CD4-positive, alpha-beta memory T cell (primary cell): ENCODE results near the gene SCFD2. TPM values are rescaled to one million over a fixed set of nuclear protein-coding genes. Genes with fewer than 3 reads are reported as not detected.

Experiments used
- CTCF ChIA-PET: fragments of 350-600 bp; sonication (Branson Sonifier 250); formaldehyde crosslinking; loops from one replicate; lab custom pipeline; 2021; ENCODE audit warnings: inconsistent platforms; ENCODE audit not compliant: partially characterized antibody; lab: Charles Lee
- POLR2A ChIA-PET: fragments of 350-600 bp; sonication (Branson Sonifier 250); formaldehyde crosslinking; loops from one replicate; lab custom pipeline; 2021; ENCODE audit not compliant: partially characterized antibody; lab: Charles Lee
- DNase-seq, 5 donors: peaks; one replicate each; pipeline versions ENCODE4 v3.0.0 to v3.0.0-alpha.2; 2020 to 2022; ENCODE audit warnings: mixed read lengths in 1 of 5
- H3K27ac ChIP-seq: one replicate; pipeline ENCODE4 v1.7.0; 2013; ENCODE audit warnings: low read depth, low read length
- H3K27me3 ChIP-seq: 2 replicates; pipeline ENCODE4 v1.7.0; 2013; ENCODE audit warnings: mild to moderate bottlenecking, low read length, moderate library complexity; ENCODE audit not compliant: insufficient read depth
- H3K36me3 ChIP-seq: 2 replicates; pipeline ENCODE4 v1.7.0; 2013; ENCODE audit warnings: mild to moderate bottlenecking, low read length, moderate library complexity; ENCODE audit not compliant: insufficient read depth
- H3K4me1 ChIP-seq: 2 replicates; pipeline ENCODE4 v1.7.0; 2013; ENCODE audit warnings: mild to moderate bottlenecking, low read length, moderate library complexity; ENCODE audit not compliant: insufficient read depth
- H3K4me3 ChIP-seq, 2 donors: one replicate each; pipeline ENCODE4 v1.7.0; 2013; ENCODE audit warnings: low read length in 2 of 2, mild to moderate bottlenecking in 1 of 2
- H3K9me3 ChIP-seq, 2 donors: one replicate each; pipeline ENCODE4 v1.7.0; 2013; ENCODE audit warnings: low read length in 2 of 2, control low read depth in 1 of 2; ENCODE audit not compliant: control insufficient read depth in 1 of 2
- H3K27ac Mint-ChIP-seq, 7 donors: one replicate each; pipeline ENCODE4 v1.8.0; 2020 to 2021; ENCODE audit warnings: mixed read lengths in 7 of 7, mild to moderate bottlenecking in 6 of 7, inconsistent platforms in 3 of 7, moderate library complexity in 3 of 7
- H3K27me3 Mint-ChIP-seq, 2 donors: one replicate each; pipeline ENCODE4 v1.8.0; 2020 to 2021; ENCODE audit warnings: mixed read lengths in 2 of 2
- H3K36me3 Mint-ChIP-seq, 2 donors: one replicate each; pipeline ENCODE4 v1.8.0; 2020 to 2021; ENCODE audit warnings: mixed read lengths in 2 of 2, inconsistent platforms in 1 of 2, mild to moderate bottlenecking in 1 of 2
- H3K4me1 Mint-ChIP-seq, 4 donors: one replicate each; pipeline ENCODE4 v1.8.0; 2020 to 2021; ENCODE audit warnings: mixed read lengths in 4 of 4, mild to moderate bottlenecking in 1 of 4
- H3K4me3 Mint-ChIP-seq, 8 donors: one replicate each; pipeline ENCODE4 v1.8.0; 2020 to 2021; ENCODE audit warnings: mixed read lengths in 8 of 8, mild to moderate bottlenecking in 7 of 8, moderate library complexity in 6 of 8, inconsistent platforms in 3 of 8
- H3K9me3 Mint-ChIP-seq, 8 donors: one replicate each; pipeline ENCODE4 v1.8.0; 2020 to 2021; ENCODE audit warnings: mixed read lengths in 8 of 8, mild to moderate bottlenecking in 5 of 8, inconsistent platforms in 3 of 8, moderate library complexity in 1 of 8
- intact Hi-C: fragments of 100-400 bp; cut with micrococcal nuclease; formaldehyde crosslinking; loops from one replicate; pipeline ENCODE4 v1.15.1; 2023
- polyA plus RNA-seq, 2 donors: library from polyadenylated mRNA; unstranded; fragments of 300-500 nt; fragmentation: Illumina TruSeq; gene quantifications; one replicate each; pipeline ENCODE4 v1.2.3, GENCODE V29; 2021
- total RNA-seq, 2 experiments: library from RNA; stranded (reverse); gene quantifications; one replicate each; pipeline ENCODE4 v1.2.3, GENCODE V29; 2021

Gene SCFD2
- total and polyA plus RNA-seq, 4 experiments from 2014 or later = 12.4 to 21.2 (median 13.5) TPM

- Histone ChIP-seq H3K9me3 (no peaks in the 10 kb centered on the region), H3K36me3 (no peaks in the 10 kb centered on the region), H3K4me3 (no peak overlapping the region), H3K27me3 (no peaks in the 10 kb centered on the region), H3K27ac (no peak overlapping the region), H3K4me1 (peaks cover 7% of the 10 kb centered on the region)
- H3K36me3 Mint-ChIP-seq = peaks cover 4 to 12% of the 10 kb centered on the region in 2 donors
- peaks cover 0 to 3% of the 10 kb centered on the region in 2 donors for H3K27me3 Mint-ChIP-seq
- no peak overlapping the region for H3K4me3 Mint-ChIP-seq
- ChIA-PET CTCF (interaction anchor here (1.2 kb wide), 1 partner anchor 45 kb away, joined by 5 read pairs; no protein-coding TSS in a partner anchor), POLR2A (no interaction called here)
- DNase-seq = no peak
- no peak overlapping the region for H3K27ac Mint-ChIP-seq
- H3K9me3 Mint-ChIP-seq = no peaks in the 10 kb centered on the region
- H3K4me1 Mint-ChIP-seq = no peaks in the 10 kb centered on the region
- intact Hi-C loops = no loop called here
Observed at GRCh38 chr4:52866734-52867133, 499.1 kb downstream of the SCFD2 start.

- Histone ChIP-seq H3K9me3 (no peaks in the 10 kb centered on the region), H3K4me3 (no peak overlapping the region), H3K27me3 (peaks cover 7% of the 10 kb centered on the region), H3K27ac (no peak overlapping the region), H3K36me3 (no peaks in the 10 kb centered on the region), H3K4me1 (peaks cover 13% of the 10 kb centered on the region)
- Mint-ChIP-seq H3K9me3 (peaks cover 0 to 2% (median 0%) of the 10 kb centered on the region in 8 donors), H3K27ac (no peak overlapping the region), H3K27me3 (peaks cover 12 to 16% of the 10 kb centered on the region in 2 donors), H3K36me3 (no peaks in the 10 kb centered on the region), H3K4me1 (peaks cover 3 to 11% (median 6%) of the 10 kb centered on the region in 4 donors), H3K4me3 (no peak overlapping the region)
- POLR2A ChIA-PET = no interaction called here
- intact Hi-C loops = no loop called here
- CTCF ChIA-PET = interaction anchor here (1.1 kb wide), 1 partner anchor 10 kb away, joined by 3 read pairs; no protein-coding TSS in a partner anchor
- DNase-seq = no peak
Observed at GRCh38 chr4:52865300-52865699, 500.6 kb downstream of the SCFD2 start.

DNA sequence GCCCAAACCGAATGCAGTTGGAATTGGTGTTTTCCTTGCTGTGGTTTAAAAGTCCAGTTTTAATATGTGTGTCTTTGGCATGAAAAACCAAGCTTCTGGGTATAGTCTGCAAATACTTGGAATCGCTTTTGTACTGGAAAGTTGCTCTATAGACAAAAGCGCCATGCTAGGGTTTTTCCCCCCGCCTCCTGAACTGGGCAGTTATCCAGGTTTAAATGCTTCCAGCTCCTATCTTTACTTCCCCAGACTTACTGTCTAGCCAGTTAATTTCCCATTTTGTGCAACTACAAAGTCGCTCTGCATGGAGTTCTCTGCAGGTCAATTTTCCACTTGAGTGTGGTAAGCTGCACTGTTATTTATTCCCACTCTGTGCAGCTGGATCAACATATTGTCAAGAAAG, 501.1 kb downstream of the SCFD2 start:
- peaks cover 3 to 11% (median 6%) of the 10 kb centered on the region in 4 donors for H3K4me1 Mint-ChIP-seq
- DNase-seq = no peak
- Histone ChIP-seq H3K4me3 (no peak overlapping the region), H3K36me3 (no peaks in the 10 kb centered on the region), H3K4me1 (peaks cover 13% of the 10 kb centered on the region), H3K27ac (no peak overlapping the region), H3K9me3 (no peaks in the 10 kb centered on the region), H3K27me3 (peaks cover 7% of the 10 kb centered on the region)
- no peak overlapping the region for H3K27ac Mint-ChIP-seq
- no peaks in the 10 kb centered on the region for H3K36me3 Mint-ChIP-seq
- peaks cover 14 to 21% of the 10 kb centered on the region in 2 donors for H3K27me3 Mint-ChIP-seq
- POLR2A ChIA-PET = no interaction called here
- H3K4me3 Mint-ChIP-seq = no peak overlapping the region
- intact Hi-C loops = loop anchor here (5.0 kb wide), 2 partner anchors 207 to 1022 kb away; partner anchors contain the start of genes DCUN1D4 and USP46
- CTCF ChIA-PET = interaction anchor here (1.1 kb wide), 1 partner anchor 11 kb away, joined by 3 read pairs; no protein-coding TSS in a partner anchor
- H3K9me3 Mint-ChIP-seq = peaks cover 0 to 2% (median 0%) of the 10 kb centered on the region in 8 donors

DNA sequence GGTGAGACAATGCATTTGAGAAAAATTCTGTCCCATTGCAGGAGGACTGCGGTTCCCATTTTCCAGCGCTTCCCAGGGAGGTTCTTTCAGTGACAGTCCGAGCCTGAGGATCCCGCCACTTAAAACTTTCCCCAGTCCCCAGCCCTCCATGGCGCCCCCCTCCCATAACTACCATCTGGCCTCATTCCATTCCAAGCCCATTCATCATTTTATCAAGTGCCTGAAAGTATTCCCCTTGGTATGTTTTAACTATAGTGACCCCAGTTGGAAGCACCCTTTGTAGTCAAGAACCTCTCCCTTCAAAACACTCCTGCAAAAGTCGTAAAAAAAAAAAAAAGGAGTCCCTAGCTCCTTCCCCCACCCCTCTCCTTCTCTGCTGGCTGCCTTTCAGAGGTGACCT, 502.5 kb downstream of the SCFD2 start:
- H3K9me3 ChIP-seq = no peaks in the 10 kb centered on the region
- no peak overlapping the region for H3K27ac ChIP-seq
- CTCF ChIA-PET = no interaction called here
- Mint-ChIP-seq H3K4me1 (peaks cover 3 to 11% (median 6%) of the 10 kb centered on the region in 4 donors), H3K36me3 (no peaks in the 10 kb centered on the region), H3K27ac (no peak overlapping the region), H3K27me3 (peaks cover 21 to 24% of the 10 kb centered on the region in 2 donors), H3K4me3 (peak overlapping the region in 7 of 8 donors; percentile 20 to 82 (median 63)), H3K9me3 (peaks cover 0 to 4% (median under 1%) of the 10 kb centered on the region in 8 donors)
- POLR2A ChIA-PET = interaction anchor here (1.8 kb wide), 1 partner anchor 151 kb away, joined by 7 read pairs; no protein-coding TSS in a partner anchor
- H3K4me3 ChIP-seq = no peak overlapping the region
- intact Hi-C loops = loop anchor here (2.0 to 5.0 kb wide), 3 partner anchors 151 to 1021 kb away; partner anchors contain the start of genes DCUN1D4 and USP46
- peaks cover 7% of the 10 kb centered on the region for H3K27me3 ChIP-seq
- no peaks in the 10 kb centered on the region for H3K36me3 ChIP-seq
- no peak for DNase-seq
- H3K4me1 ChIP-seq = peaks cover 13% of the 10 kb centered on the region

- no peaks in the 10 kb centered on the region for H3K9me3 ChIP-seq
- peaks cover 7% of the 10 kb centered on the region for H3K27me3 ChIP-seq
- H3K4me3 ChIP-seq = peak overlapping the region in 1 of 2 donors; percentile 51
- intact Hi-C loops = loop anchor here (2.0 to 5.0 kb wide), 3 partner anchors 150 to 1020 kb away; partner anchors contain the start of genes DCUN1D4 and USP46
- Mint-ChIP-seq H3K9me3 (peaks cover 0 to 7% (median 4%) of the 10 kb centered on the region in 8 donors), H3K4me3 (peak overlapping the region; percentile 4 to 85 (median 82)), H3K4me1 (peaks cover 3 to 11% (median 6%) of the 10 kb centered on the region in 4 donors), H3K27me3 (peaks cover 21 to 26% of the 10 kb centered on the region in 2 donors), H3K27ac (peak overlapping the region in 1 of 7 donors; percentile 8), H3K36me3 (no peaks in the 10 kb centered on the region)
- peaks cover 13% of the 10 kb centered on the region for H3K4me1 ChIP-seq
- ChIA-PET CTCF (no interaction called here), POLR2A (interaction anchor here (1.8 kb wide), 1 partner anchor 150 kb away, joined by 7 read pairs; no protein-coding TSS in a partner anchor)
- no peak overlapping the region for H3K27ac ChIP-seq
- no peak for DNase-seq
- no peaks in the 10 kb centered on the region for H3K36me3 ChIP-seq
Observed at GRCh38 chr4:52862639-52863161, 503.2 kb downstream of the SCFD2 start.

DNA sequence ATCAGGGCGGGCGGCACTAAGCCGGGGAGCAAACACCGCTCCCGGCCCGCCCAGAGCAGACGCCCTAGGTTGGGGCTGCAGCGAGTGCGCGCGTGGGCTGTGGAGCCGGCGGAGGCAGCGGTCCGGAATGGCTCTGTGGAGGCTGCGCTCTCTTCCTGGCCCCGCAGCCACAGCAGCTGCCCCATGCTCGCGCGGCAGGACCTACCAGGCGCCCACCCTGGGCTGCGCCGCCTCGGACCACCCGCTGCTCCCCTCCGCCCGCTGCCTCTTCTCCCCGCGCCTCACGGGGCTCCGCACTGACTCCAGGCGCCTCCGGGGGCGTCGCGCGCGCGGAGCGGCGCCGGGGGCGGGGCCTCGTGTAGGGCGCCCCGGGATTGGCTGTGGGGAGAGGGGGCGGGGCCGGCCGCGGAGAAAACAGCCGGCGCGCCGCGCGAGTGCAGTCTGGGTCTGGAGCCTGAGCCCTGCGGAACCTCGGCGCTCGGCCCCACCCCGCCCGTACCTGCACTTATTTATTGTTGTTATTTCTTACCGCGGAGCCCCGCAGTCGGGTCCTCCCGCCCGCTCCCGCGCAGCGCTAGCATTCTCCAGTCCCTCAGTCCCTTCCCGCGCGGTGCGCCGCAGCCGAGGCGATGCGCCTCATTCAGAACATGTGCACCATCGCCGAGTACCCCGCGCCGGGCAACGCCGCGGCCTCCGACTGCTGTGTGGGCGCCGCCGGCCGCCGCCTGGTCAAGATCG, 503.8 kb downstream of the SCFD2 start, which contains the start of gene RASL11B:
RASL11B (plus strand) TSS at position 439 of the 738 bp plus-strand sequence; CDS start at position 630, 191 bp downstream.
- DNase-seq = peak; percentile 75 to 87 (median 82)
- intact Hi-C loops = loop anchor here (2.0 to 5.0 kb wide), 3 partner anchors 149 to 1020 kb away; partner anchors contain the start of genes DCUN1D4 and USP46
- Histone ChIP-seq H3K36me3 (no peaks in the 10 kb centered on the region), H3K9me3 (no peaks in the 10 kb centered on the region), H3K4me1 (peaks cover 13% of the 10 kb centered on the region), H3K27ac (no peak within 1 kb of the TSS), H3K27me3 (peaks cover 7% of the 10 kb centered on the region), H3K4me3 (peak within 1 kb of the TSS in 1 of 2 donors; percentile 51)
- ChIA-PET CTCF (interaction anchor here (1.0 kb wide), 1 partner anchor 17 kb away, joined by 3 read pairs; no protein-coding TSS in a partner anchor), POLR2A (interaction anchor here (1.0 kb wide), 1 partner anchor 150 kb away, joined by 3 read pairs; no protein-coding TSS in a partner anchor)
- Mint-ChIP-seq H3K9me3 (peaks cover 0 to 10% (median 6%) of the 10 kb centered on the region in 8 donors), H3K27me3 (peaks cover 24 to 33% of the 10 kb centered on the region in 2 donors), H3K4me1 (peaks cover 3 to 11% (median 6%) of the 10 kb centered on the region in 4 donors), H3K36me3 (peaks cover 0 to 1% of the 10 kb centered on the region in 2 donors), H3K27ac (peak within 1 kb of the TSS in 3 of 7 donors; percentile 8 to 71 (median 36)), H3K4me3 (peak within 1 kb of the TSS; percentile 80 to 86 (median 82))
